GM19463 (cell line): ENCODE data around the gene PELO.

Source experiments
- ATAC-seq: cut with Tn5 transposase; IDR thresholded peaks from one replicate; pipeline ENCODE4 v1.9.1; 2021; ENCODE audit warnings: mild to moderate bottlenecking, moderate library complexity; ENCODE audit not compliant: unreplicated experiment

PELO gene

DNA sequence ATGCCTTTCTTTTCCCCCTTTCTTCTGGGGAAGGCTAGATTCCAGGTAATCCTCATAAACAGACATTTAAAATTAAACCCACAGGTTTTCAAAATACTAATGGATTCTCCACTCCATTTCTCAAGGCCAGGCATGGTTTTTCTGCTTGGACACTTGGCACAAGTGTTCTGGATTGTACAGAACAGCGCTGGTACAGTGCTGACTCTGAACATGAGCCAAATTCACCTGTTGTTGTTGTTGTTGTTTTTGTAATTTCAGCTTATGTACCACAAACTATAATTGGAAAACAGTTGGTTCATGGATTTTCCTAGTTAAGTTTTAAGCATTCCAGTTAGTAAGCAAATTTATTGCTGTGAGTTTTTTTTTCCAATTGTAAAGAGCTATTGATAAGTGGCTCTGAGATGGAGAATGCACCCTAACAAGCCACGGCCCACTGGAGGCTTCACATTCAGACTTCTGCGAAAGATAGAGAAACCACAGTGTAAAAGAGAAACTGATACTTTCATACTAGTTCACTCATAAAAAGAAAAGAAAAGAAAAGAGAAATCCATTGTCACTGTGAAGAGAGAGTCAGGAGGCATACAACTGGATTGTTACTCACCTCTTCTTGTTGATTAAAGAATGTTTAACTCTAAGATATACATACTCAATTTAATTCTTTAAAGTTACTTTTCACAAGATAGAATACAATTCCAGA lies 16.2 kb upstream of the PELO start:
- ATAC-seq = peak; percentile 89

DNA sequence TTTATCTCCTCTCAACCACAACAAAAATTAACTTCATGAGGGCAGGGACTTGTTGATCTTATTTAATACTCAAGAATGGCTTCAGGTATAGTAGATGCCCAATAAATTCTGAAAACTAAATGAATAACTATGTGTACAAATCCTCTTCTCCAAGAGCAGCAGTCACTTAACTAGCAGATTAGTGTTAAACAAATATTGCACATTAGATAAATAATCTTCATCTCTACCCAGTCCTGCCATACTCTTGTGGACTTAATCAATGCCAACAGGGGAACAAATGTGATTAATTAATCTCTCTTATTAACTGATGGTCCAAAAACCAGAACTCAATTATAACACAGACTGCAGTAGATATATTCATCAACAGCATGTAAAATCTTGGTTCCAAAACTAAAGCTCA lies 15.0 kb upstream of the PELO start:
- ATAC-seq = no peak

DNA sequence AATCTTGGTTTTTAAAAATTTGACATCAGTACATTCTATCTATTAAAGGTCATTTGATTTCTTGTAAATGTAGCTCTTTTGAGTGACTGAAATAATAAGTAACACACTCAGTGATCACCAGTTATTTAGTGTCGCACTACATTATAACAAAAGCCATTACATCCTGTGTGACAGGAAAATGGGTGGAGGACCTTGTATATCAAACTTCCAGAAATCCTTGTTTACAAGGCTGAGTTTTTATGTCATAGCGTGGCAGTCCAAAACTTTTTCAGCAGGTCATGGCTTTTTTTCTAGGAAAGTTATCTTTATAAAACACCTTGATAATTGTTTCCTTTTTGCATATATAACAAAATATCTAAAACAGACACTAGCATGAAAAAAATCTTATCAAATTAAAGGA lies 14.4 kb upstream of the PELO start:
- ATAC-seq = no peak

DNA sequence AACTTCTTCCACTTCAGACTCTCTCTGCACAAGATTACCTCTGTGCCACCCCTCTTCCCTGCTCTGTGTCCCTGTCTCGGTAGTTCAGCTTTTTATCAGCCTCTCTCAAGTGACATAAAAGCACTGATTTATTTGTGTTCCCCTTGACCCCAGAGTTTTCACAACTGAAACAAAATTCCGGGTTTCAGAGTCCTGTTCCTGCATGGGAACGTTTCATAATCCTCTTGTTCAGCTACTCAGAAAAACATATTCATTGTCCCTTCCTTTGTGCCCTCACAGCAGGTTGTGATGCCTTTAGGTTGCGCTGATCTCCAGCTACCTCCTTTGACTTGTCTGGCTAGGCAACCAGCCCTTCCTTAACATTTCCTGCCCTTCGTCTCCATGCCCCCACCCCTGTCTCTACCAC lies 13.7 kb upstream of the PELO start:
- no peak for ATAC-seq

DNA sequence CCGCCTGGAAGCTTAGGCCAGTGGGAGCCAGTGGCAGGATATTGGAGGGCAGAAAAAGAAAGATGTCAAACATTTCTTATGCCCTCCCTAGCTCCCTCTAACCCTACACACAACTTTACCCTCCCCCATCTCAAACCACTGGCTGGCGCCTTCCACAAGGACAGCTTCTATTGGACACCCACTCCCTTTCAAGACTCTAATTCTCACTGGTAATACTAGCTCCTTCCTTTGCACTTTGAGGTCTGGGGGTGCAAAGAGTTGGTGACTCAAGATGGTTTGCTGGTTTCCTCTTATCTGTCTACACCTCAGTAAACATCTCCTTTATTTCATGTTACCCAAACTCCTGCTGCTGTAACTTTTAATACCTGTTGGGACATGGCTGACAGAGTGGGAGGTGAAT lies 11.6 kb upstream of the PELO start:
- ATAC-seq = no peak

DNA sequence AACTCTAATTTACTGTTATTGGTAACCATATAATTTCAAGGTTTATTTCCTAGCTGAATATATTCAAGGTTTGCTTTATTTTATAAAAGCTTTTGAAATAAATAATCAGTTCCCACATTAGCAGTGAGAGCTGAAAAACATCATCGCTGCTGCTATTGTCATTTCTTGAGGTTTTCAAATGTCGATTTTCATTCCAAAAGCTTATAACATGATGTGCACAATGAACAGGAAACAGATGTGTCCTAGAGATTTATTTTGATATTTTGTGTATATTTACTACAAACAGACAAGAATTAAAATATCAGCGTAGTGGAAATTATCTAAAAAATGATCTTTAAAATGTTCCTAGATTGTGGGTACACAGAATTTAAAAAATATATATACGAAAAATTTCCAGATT lies 10.5 kb upstream of the PELO start:
- ATAC-seq = no peak

DNA sequence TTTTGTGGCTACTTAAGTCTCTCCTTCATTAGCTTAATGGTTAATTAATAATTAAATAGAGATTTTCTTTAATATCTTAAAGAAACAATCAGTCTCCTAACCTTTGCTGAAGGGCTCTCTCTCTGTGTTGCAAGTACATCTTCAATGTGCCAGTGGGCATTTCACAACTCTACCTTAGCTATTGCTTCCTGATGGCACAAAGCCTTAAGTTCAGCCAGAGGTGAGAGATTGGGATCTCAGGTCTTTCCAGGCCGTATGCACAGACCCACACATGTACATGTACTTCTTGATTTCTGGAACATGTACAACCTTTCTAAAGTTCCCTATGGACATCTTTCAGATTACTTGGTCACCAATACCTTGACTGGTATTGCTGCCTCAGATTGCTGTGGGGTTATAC lies 8.9 kb upstream of the PELO start:
- no peak for ATAC-seq

DNA sequence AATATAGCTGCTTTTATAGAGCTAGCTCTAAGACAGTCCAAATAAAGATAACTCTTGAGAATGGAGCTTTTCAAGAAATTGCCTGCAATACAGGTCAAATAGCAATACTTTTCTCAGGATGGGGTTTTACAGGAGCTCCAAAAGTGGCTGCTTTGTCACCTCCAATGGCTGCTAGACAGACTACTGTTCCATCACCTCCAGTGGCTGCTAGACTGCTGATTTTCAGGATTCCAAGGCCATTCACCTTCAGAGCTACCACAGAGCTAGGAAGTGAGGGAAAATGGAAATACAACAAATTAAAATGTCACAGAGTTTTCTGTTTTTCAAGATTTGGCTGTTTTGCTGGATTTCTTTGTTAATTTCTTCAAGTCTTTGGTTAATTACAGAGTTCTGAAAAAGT lies 8.5 kb upstream of the PELO start:
- no peak for ATAC-seq

DNA sequence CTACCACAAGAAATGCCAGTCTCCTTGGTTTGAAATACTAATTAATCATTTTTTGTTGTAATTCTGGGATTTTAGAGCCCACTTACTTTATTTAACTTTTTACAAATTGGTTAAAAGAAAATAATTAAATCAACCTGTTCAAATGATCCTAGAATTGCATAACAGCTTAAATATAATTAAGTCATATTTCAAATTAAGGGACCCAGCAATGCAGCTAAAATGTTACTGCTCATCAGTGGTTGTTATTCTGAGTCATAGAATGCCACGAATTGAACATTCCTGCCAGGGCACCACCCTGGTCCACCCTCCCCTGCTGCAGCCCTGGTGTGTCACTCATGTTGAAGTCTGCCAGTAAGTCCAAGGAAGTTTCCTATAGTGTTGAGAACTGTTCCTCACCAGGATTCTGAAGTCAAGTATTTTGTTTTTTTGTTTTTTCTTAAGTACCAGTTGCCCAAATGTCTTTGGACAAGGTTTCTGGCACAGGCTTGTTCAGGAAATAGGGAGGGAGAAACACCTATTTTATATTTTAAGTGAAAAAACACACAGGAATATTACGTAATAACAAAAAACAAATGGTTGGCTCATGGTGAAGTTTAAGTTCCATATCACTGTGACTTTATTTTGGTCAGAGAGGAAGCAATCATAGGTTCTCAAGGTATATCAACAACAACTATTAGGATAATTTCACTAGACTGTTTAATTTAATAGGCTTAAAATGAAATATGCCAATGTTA lies 4.3 kb upstream of the PELO start:
- ATAC-seq = no peak

DNA sequence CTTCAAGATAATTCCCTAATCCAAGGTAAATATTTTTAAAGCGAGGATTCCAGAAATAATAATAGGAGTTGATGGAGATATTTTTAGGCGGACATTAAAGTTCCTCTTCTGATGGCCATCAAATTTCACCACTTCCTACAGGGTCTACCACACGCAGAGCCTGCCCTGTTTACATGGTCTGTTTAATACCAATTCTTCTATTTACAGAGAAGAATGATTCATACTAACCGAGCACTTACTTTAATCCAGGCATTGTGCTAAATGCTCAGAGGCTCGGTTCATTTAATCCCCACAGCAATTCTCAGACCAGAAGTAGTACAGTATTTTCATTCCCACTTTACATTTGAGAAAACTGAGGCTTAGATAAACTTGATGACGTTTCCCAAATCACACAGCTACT lies 3.0 kb upstream of the PELO start:
- ATAC-seq = no peak

DNA sequence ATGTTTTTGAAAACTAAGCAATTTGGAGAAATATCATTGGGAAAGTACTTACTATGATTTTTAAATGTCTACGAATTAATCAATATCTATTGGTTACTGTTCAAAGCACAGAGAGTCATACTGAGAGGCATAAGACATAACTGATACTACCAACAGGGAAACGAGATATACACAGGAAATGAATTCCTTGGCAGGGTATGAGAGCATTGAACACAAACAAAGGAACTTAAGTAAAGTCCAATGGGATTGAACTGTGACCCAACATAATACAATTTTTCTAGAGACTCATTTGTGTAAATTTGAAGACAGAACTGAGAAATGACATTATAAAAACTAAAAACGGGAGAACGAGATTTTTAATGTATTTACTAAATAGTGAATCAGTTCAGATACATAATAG lies 1.3 kb upstream of the PELO start:
- ATAC-seq = no peak

DNA sequence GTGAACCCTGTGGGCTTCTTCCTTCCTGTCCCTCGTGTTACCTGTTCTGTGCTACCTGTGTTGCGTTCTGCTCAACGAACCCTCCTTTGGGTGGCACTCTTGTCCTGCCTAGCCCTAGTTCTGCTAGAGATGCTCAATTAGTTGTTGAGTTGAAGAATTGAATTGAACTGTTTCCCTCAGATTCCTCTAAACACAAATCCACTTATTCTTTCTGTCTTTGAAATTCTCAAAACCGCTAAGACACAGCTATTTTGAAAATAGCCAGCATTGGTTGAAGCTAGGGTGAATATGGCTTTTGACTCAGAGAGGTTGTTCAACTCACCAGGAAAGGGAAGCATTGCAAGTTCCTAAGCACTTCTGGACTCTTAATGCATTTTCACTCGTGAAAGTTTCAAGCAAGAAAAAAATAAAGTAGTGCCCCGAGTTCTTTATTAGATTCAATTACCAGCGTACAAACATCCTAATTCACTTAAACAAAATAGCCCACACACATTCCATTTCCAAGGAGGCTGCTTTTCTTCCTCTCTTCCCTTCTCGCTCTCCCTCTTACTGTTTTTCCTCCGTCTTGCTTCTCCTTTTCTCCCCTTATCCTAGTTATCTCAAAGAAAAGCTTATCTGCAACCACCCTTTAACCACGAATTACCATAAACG lies 642 bp upstream of the PELO start:
- ATAC-seq = peak; percentile 22

DNA sequence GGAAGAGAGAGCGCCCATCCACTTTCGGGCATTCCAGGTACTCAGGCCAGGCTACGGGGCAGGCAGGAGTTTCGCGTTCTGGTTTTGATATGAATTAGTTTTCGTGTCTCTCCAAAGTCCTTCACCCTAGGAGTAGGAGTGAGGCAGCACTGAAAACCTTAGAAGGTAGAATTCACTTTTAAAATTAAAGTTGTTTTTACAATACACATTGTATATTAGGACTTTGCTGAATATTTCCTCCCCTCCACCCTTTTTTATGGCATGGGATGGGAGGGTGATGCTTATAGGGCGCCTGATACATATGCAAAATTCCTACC lies 747 bp downstream of the PELO start:
- ATAC-seq = no peak

DNA sequence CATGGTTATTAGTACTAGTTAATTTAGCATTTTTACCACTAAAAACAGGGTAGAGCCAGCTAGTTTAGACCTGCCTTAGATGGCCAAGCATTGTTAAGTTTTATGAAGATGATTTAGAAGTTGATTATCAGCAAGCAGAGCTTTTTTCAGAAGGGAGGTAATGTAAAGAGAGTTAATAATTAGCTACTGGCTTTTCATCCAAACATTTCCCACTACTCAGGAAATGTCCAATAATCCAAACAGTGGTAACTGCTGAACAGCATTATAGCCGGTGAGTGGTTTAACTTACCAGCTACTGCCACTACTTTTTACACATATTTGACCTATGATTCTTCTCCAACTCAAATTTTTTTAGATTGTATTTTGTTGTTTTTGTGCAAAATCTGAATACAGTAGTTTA lies 1.7 kb downstream of the PELO start:
- no peak for ATAC-seq

DNA sequence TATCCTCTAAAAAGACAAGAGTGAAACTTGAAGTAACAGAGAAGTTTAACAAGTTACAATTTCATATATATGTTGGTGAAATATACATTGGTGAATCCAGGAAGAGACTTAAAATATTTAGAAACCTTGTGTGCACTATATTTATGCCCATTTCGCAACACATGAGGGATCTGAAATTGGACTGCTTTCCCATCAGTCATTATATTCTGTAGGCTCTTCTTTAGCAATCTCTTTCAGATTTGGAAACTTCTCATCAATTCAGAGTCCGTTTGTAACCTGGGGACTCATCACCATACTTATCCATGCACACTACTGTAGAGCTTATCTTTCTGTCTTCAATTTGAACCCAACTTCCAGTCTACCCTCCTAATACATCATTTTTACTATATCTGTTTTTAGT lies 2.1 kb downstream of the PELO start:
- ATAC-seq = no peak

DNA sequence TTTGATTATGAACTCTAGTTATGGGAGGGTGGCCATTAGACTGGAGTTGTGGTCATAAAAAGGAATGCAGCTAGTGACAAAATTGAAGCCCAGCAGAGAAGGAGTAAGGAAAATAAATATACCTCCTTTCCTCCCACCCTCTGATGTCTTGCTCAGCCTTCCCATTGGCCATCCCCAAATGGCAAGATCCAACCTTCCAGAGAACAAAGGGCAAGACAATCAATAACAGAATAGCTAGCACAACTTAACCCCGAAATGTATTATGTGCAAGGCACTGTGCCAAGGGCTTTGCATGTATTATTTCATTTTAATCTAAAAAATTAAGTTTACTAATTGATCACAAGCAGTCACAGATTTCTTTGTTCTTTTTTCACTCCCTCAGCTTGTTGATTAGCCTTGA lies 3.6 kb downstream of the PELO start:
- ATAC-seq = no peak

DNA sequence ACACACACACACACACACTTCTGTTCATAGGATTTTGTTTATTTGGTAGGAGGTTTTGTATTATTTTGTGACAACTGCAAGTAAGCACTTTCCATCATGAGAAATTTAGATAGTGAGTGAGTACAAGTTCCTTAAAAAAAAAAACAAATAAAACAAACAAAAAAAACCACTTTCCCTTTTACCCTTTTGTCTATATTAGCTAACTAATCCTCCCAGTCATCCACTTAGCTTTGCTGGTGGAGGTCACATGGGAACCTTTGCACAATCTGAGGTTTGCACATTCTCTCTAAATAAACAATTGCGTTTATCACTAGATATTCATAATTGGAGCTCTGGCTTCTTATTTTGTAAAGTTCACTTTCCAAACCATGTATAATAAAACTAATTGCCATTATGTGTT lies 6.8 kb downstream of the PELO start:
- ATAC-seq = no peak

DNA sequence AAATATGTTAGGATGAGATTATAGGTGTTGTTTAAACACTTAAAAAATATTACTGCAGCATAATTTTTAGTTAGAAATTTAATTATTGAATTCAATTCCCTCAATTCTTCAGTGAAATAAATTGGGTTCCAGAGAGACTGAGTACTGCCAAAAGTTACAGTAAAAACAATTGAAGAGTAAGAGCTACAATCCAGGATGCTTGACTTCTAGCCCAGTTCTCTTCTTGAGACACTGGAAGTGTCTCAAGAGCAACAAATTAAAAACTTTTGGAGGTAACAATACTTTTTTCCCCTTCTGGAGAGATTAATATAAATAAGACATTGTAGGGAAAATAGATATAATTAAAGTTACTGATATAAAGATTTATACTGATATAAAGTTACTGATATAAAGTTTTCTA lies 8.3 kb downstream of the PELO start:
- ATAC-seq = no peak

DNA sequence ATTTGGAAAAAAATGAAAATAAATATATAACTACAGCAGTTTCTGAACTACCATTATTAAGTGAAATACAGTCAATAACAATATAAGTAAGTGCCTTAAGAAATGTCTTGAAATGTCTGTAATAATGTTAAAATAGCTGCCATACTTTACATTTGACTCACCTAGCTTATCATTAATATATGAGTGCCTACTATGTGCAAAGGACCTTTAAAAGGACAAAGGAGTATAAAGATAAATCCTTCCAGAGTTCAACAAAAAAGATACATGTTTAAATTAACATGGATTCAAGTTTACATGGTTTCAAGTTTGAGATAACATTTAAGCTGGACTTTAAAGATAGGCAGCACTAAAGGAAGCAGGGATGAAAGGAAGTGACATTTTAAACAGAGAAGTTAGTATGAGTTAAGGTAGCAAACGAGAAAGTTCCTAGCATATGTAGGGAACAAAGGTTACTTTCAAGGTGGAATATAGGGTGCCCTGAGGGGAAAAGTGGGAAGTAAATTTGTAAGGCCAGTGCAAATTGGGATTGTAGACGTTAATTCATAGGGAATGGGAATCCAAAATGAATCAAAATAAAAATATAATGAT lies 8.9 kb downstream of the PELO start:
- ATAC-seq = no peak

DNA sequence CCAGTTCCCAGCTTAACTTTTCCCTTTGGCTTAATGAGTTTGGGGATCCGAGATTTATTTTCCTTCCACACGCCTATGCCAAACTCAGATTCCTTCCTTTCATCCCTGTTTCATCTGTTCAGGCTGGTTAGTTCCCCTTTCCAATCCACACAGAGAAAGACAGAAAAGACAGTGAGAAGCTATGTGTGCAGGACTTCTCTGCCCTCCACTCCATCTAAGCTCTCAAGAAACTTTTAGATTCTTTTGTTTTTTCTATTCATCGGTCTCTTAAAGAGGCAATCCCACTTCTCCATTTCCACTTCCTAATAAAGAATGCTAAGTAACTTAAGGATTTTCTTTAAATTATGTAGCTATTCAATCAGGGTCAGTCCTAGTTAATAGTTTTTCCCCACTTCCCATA lies 11.2 kb downstream of the PELO start:
- no peak for ATAC-seq

DNA sequence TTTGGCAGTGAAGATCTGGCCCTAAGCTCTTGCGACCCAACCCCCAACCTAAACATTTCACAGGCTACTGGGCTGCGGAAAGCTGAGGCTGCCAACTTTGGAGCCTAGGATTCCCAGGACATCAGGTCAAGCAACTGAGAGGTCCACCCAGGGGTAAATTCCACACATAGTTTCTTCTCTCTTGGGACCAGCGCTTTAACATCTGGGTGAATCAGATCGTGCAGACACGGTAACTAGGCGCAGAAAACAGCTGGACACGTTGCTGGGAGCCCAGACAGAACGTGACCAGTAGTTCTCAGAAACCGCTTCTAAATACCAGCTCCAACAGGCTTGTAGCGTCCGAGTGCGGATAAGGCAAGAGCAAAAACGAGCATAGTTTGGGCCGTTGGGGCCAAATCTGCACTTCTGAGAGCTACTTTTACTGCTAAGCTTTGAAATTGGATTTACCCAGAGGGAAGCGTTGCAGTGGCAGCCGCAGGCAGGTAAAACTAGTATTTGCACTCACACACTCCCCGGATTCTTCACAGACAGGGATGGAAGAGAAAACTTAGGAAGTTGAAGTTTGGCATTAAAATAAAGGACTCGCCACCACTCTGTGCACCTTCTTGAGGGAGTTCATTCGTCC lies 11.8 kb downstream of the PELO start:
- peak; percentile 19 for ATAC-seq

DNA sequence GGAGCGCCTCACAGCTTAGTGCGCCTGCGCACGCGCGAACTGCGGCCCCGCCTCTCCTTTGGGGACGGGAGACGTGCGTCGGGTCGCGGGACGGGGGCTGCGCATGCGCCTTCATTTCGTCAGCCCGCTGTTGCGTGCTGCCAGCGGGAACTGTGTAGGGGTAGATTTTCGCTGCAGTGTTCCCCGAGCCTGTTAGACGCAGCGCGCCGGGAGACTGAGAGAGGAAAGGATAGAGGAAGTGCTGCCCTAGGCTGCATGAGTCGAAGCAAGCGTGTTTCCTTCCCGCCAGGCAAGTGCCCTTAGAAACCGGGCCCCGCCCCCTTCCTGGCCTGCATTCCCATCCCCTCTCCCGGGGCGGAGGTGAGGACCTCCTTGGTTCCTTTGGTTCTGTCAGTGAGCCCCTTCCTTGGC lies 12.3 kb downstream of the PELO start:
- ATAC-seq = peak; percentile 73
